Kidney epithelial cell (primary cell): ENCODE data around the gene TCAF1. TPM values are rescaled to one million over a fixed set of nuclear protein-coding genes. Genes with fewer than 3 reads are reported as not detected.

Experiments
- DNase-seq: peaks from one replicate; pipeline ENCODE4 v3.0.0-alpha.2; 2010; ENCODE audit warnings: low read depth
- H3K27me3 ChIP-seq: 2 replicates; pipeline ENCODE4 v1.6.0; 2011; ENCODE audit warnings: low read length; ENCODE audit not compliant: control insufficient read depth, insufficient read depth
- H3K36me3 ChIP-seq: 2 replicates; pipeline ENCODE4 v1.5.1; 2011; ENCODE audit warnings: low read length; ENCODE audit not compliant: control insufficient read depth, insufficient read depth
- H3K4me3 ChIP-seq: 2 replicates; pipeline ENCODE4 v1.5.1; 2011; ENCODE audit warnings: low read depth, mild to moderate bottlenecking, control low read depth, low read length
- CTCF ChIP-seq: IDR thresholded peaks from 2 replicates; pipeline ENCODE4 v1.5.1; 2011; ENCODE audit warnings: mild to moderate bottlenecking, moderate library complexity, low read length, control low read depth, inconsistent platforms; ENCODE audit not compliant: insufficient read depth, poor library complexity, severe bottlenecking
- total RNA-seq: library from RNA; depleted of rRNA; stranded (reverse); fragments of >200 nt; gene quantifications from 2 replicates; pipeline ENCODE4 v1.2.3, GENCODE V29; 2015

The TCAF1 gene
- total RNA-seq, 1 donor from 2014 or later: 37.4 TPM

- Histone ChIP-seq H3K4me3 (no peak overlapping the region), H3K27me3 (no peaks in the 10 kb centered on the region), H3K36me3 (no peaks in the 10 kb centered on the region)
- no peak for DNase-seq
- no peak for TF ChIP-seq CTCF
Observed at GRCh38 chr7:143898810-143899209, 3.2 kb downstream of the TCAF1 start.

GRCh38 chr7:143896667-143897066 lies 5.3 kb downstream of the TCAF1 start:
- no peak for TF ChIP-seq CTCF
- DNase-seq: no peak
- H3K4me3 ChIP-seq: no peak overlapping the region
- no peaks in the 10 kb centered on the region for H3K27me3 ChIP-seq
- H3K36me3 ChIP-seq: no peaks in the 10 kb centered on the region

- H3K36me3 ChIP-seq: no peaks in the 10 kb centered on the region
- no peaks in the 10 kb centered on the region for H3K27me3 ChIP-seq
- no peak for DNase-seq
- TF ChIP-seq CTCF: peak; percentile 23
- H3K4me3 ChIP-seq: no peak overlapping the region
Observed at GRCh38 chr7:143892527-143893300, 9.3 kb downstream of the TCAF1 start.

- H3K27me3 ChIP-seq: no peaks in the 10 kb centered on the region
- no peak for TF ChIP-seq CTCF
- no peaks in the 10 kb centered on the region for H3K36me3 ChIP-seq
- DNase-seq: no peak
- no peak overlapping the region for H3K4me3 ChIP-seq
Observed at GRCh38 chr7:143891457-143891856, 10.5 kb downstream of the TCAF1 start.

- Histone ChIP-seq H3K4me3 (no peak overlapping the region), H3K27me3 (no peaks in the 10 kb centered on the region), H3K36me3 (no peaks in the 10 kb centered on the region)
- TF ChIP-seq CTCF: no peak
- no peak for DNase-seq
Observed at GRCh38 chr7:143890558-143890957, 11.4 kb downstream of the TCAF1 start.

- no peak for DNase-seq
- Histone ChIP-seq H3K36me3 (no peaks in the 10 kb centered on the region), H3K27me3 (no peaks in the 10 kb centered on the region), H3K4me3 (no peak overlapping the region)
- no peak for TF ChIP-seq CTCF
Observed at GRCh38 chr7:143889068-143889467, 12.9 kb downstream of the TCAF1 start.
